ENCODE measurements around the gene LYZL1.
"Not testable (repeated sequence)": the region's sequence is repeated elsewhere in the genome, so short reads cannot be mapped to it uniquely, and the experiment has no call there.

The LYZL1 gene

GRCh38 chr10:29309465-29309864 lies 20.6 kb downstream of the LYZL1 start:
- DNase-seq = no peak

- not testable (repeated sequence) for DNase-seq
Observed at GRCh38 chr10:29310463-29310862, 21.6 kb downstream of the LYZL1 start.

GRCh38 chr10:29313071-29313470 lies 24.2 kb downstream of the LYZL1 start:
- no peak for DNase-seq

GRCh38 chr10:29314726-29315125 lies 25.9 kb downstream of the LYZL1 start:
- no peak for DNase-seq

- no peak for DNase-seq
Observed at GRCh38 chr10:29315814-29316213, 26.9 kb downstream of the LYZL1 start.

GRCh38 chr10:29316308-29317026 lies 27.6 kb downstream of the LYZL1 start:
- DNase-seq = no peak

GRCh38 chr10:29317027-29317420 lies 28.2 kb downstream of the LYZL1 start:
- no peak for DNase-seq

- no peak for DNase-seq
Observed at GRCh38 chr10:29317423-29318021, 28.7 kb downstream of the LYZL1 start.

- peak; percentile 47 for DNase-seq
Observed at GRCh38 chr10:29318141-29319071, 29.5 kb downstream of the LYZL1 start.

GRCh38 chr10:29319205-29319781 lies 30.4 kb downstream of the LYZL1 start:
- no peak for DNase-seq

- DNase-seq = not testable (repeated sequence)
Observed at GRCh38 chr10:29320680-29321121, 31.8 kb downstream of the LYZL1 start.

- no peak for DNase-seq
Observed at GRCh38 chr10:29321656-29322055, 32.8 kb downstream of the LYZL1 start.

GRCh38 chr10:29322918-29323317 lies 34.0 kb downstream of the LYZL1 start:
- no peak for DNase-seq

- no peak for DNase-seq
Observed at GRCh38 chr10:29323367-29323766, 34.5 kb downstream of the LYZL1 start.

- peak; percentile 53 for DNase-seq
Observed at GRCh38 chr10:29324220-29324841, 35.5 kb downstream of the LYZL1 start.

- DNase-seq = no peak
Observed at GRCh38 chr10:29326299-29326698, 37.4 kb downstream of the LYZL1 start.

GRCh38 chr10:29326886-29327745 lies 38.2 kb downstream of the LYZL1 start:
- no peak for DNase-seq

GRCh38 chr10:29327746-29328102 lies 38.9 kb downstream of the LYZL1 start:
- DNase-seq = no peak

GRCh38 chr10:29328983-29329382 lies 40.1 kb downstream of the LYZL1 start:
- peak; percentile 76 for DNase-seq

- DNase-seq = no peak
Observed at GRCh38 chr10:29329420-29329819, 40.5 kb downstream of the LYZL1 start.

- no peak for DNase-seq
Observed at GRCh38 chr10:29332061-29332760, 43.3 kb downstream of the LYZL1 start.
